Panc1 (cell line): Measurements from ENCODE around the gene EDN2. TPM values are rescaled to one million over a fixed set of nuclear protein-coding genes. Genes with fewer than 3 reads are reported as not detected.

Experiments used
- ATAC-seq: fragments of 200-7000 bp; cut with Tn5 transposase; 2 replicates; pipeline ENCODE4 v1.9.1; 2020; ENCODE audit warnings: mild to moderate bottlenecking, moderate library complexity
- BruUV-seq: library from RNA; stranded (reverse); fragments of 400-500 nt; replicated peaks from 2 replicates; lab custom pipeline; 2021; lab: Mats Ljungman, UMichigan
- CTCF ChIA-PET: fragments of 300-600 bp; sonication (Branson Sonifier 250); formaldehyde crosslinking; loops from one replicate; lab custom pipeline; 2022; ENCODE audit warnings: antibody characterized with exemption; lab: Charles Lee
- POLR2A ChIA-PET: fragments of 300-600 bp; sonication (Branson Sonifier 250); formaldehyde crosslinking; loops from one replicate; lab custom pipeline; 2022; ENCODE audit warnings: antibody characterized with exemption; lab: Charles Lee
- DNase-seq: peaks from one replicate; pipeline ENCODE4 v3.0.0-alpha.2; 2010; ENCODE audit warnings: low read depth, low spot score
- H3K27ac ChIP-seq: 2 replicates; pipeline ENCODE4 v1.5.1; 2011; ENCODE audit warnings: mild to moderate bottlenecking, low read length, inconsistent platforms
- H3K27me3 ChIP-seq: fragments of 200-500 bp; sonication (Bioruptor generic); 2 replicates; pipeline ENCODE4 v1.6.0; 2014; ENCODE audit warnings: low read length, inconsistent platforms; ENCODE audit not compliant: control insufficient read depth, insufficient read depth
- H3K36me3 ChIP-seq: fragments of 200-500 bp; sonication (Bioruptor generic); 2 replicates; pipeline ENCODE4 v1.5.1; 2014; ENCODE audit warnings: inconsistent platforms, mild to moderate bottlenecking, low read length, moderate library complexity; ENCODE audit not compliant: control insufficient read depth, insufficient read depth
- H3K4me1 ChIP-seq: 2 replicates; pipeline ENCODE4 v1.5.1; 2011; ENCODE audit warnings: inconsistent platforms, mild to moderate bottlenecking, low read length, moderate library complexity; ENCODE audit not compliant: control insufficient read depth, insufficient read depth
- H3K4me3 ChIP-seq, 2 experiments: 2 replicates each; pipeline ENCODE4 v1.5.1; 2011 to 2012; ENCODE audit warnings: low read depth in 2 of 2, low read length in 2 of 2, mild to moderate bottlenecking in 2 of 2, inconsistent platforms in 1 of 2, moderate library complexity in 1 of 2
- H3K9me3 ChIP-seq: fragments of 200-500 bp; sonication (Bioruptor generic); 2 replicates; pipeline ENCODE4 v1.5.1; 2014; ENCODE audit warnings: low read depth, mild to moderate bottlenecking, inconsistent platforms, low read length, moderate library complexity; ENCODE audit not compliant: control insufficient read depth, insufficient read depth
- POLR2AphosphoS5 ChIP-seq: IDR thresholded peaks from 2 replicates; pipeline ENCODE4 v1.6.1; 2012; ENCODE audit warnings: mild to moderate bottlenecking, low read depth, low read length, moderate library complexity
- REST ChIP-seq, 2 experiments: IDR thresholded peaks; 2 replicates each; pipeline ENCODE4 v1.6.1; 2011 to 2012; ENCODE audit warnings: low read depth in 2 of 2, control low read depth in 1 of 2, low read length in 1 of 2, mild to moderate bottlenecking in 1 of 2, moderate library complexity in 1 of 2; ENCODE audit not compliant: insufficient read depth in 1 of 2
- SIN3A ChIP-seq: IDR thresholded peaks from 2 replicates; pipeline ENCODE4 v1.6.1; 2012; ENCODE audit warnings: low read depth, mild to moderate bottlenecking, low read length, moderate library complexity, borderline replicate concordance; ENCODE audit not compliant: insufficient read depth
- TCF7L2 ChIP-seq: IDR thresholded peaks from 2 replicates; pipeline ENCODE4 v1.6.1; 2011; ENCODE audit warnings: mild to moderate bottlenecking, low read depth, low read length, inconsistent platforms
- in situ Hi-C: cut with HindIII; loops from 2 replicates; pipeline ENCODE4 v1.10.0; 2016; ENCODE audit warnings: low sequenced_read_pairs, low pct_unique_long_range_greater_than_20kb
- intact Hi-C: fragments of 100-400 bp; cut with micrococcal nuclease; formaldehyde crosslinking; loops from one replicate; pipeline ENCODE4 v1.10.0; 2022; ENCODE audit not compliant: unreplicated experiment
- total RNA-seq: library from RNA; stranded (reverse); gene quantifications from one replicate; pipeline ENCODE4 v1.2.1, GENCODE V29; 2021; ENCODE audit not compliant: unreplicated experiment
- TF ChIP-seq, protein P1 (sequence below): fragments of 450-650 bp; IDR thresholded peaks from 2 replicates; pipeline ENCODE4 v1.5.1; 2017; ENCODE audit warnings: mild to moderate bottlenecking

EDN2 gene
- total RNA-seq, 1 experiment from 2014 or later, result not detected

- Histone ChIP-seq H3K27ac (no peak overlapping the region), H3K4me3 (no peak overlapping the region), H3K9me3 (no peaks in the 10 kb centered on the region), H3K36me3 (no peaks in the 10 kb centered on the region), H3K27me3 (no peaks in the 10 kb centered on the region), H3K4me1 (peaks cover 18% of the 10 kb centered on the region)
- DNase-seq (no peak), ATAC-seq (no peak)
- POLR2A ChIA-PET, result no interaction called here
- no TSS peak for BruUV-seq
- CTCF ChIA-PET, result interaction anchor here (0.7 kb wide), 1 partner anchor 149 kb away, joined by 3 read pairs; no protein-coding TSS in a partner anchor
- in situ Hi-C loops, result no loop called here
- TF ChIP-seq REST (IDR thresholded peaks at IDR 0.05; ENCODE audit: insufficient read depth in 1 of 2, low read depth in 2 of 2, low read length in 1 of 2) (no peak), TCF7L2 (no peak), POLR2AphosphoS5 (no peak), SIN3A (no peak)
- TF ChIP-seq, protein P1, sequence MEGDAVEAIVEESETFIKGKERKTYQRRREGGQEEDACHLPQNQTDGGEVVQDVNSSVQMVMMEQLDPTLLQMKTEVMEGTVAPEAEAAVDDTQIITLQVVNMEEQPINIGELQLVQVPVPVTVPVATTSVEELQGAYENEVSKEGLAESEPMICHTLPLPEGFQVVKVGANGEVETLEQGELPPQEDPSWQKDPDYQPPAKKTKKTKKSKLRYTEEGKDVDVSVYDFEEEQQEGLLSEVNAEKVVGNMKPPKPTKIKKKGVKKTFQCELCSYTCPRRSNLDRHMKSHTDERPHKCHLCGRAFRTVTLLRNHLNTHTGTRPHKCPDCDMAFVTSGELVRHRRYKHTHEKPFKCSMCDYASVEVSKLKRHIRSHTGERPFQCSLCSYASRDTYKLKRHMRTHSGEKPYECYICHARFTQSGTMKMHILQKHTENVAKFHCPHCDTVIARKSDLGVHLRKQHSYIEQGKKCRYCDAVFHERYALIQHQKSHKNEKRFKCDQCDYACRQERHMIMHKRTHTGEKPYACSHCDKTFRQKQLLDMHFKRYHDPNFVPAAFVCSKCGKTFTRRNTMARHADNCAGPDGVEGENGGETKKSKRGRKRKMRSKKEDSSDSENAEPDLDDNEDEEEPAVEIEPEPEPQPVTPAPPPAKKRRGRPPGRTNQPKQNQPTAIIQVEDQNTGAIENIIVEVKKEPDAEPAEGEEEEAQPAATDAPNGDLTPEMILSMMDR, result no peak
- intact Hi-C loops, result no loop called here
Measured at GRCh38 chr1:41436281-41437010, 48.0 kb downstream of the EDN2 start.

GRCh38 chr1:41435570-41436178 lies 48.8 kb downstream of the EDN2 start:
- DNase-seq, result no peak
- intact Hi-C loops, result no loop called here

More at GRCh38 chr1:41435570-41436178, 48.8 kb downstream of the EDN2 start:
- POLR2A ChIA-PET, result no interaction called here
- ATAC-seq, result no peak
- Histone ChIP-seq H3K36me3 (no peaks in the 10 kb centered on the region), H3K9me3 (no peaks in the 10 kb centered on the region), H3K27me3 (no peaks in the 10 kb centered on the region), H3K27ac (no peak overlapping the region), H3K4me1 (peaks cover 18% of the 10 kb centered on the region), H3K4me3 (no peak overlapping the region)
- in situ Hi-C loops, result no loop called here
- TF ChIP-seq, protein P1, result no peak
- TF ChIP-seq POLR2AphosphoS5 (no peak), REST (IDR thresholded peaks at IDR 0.05; ENCODE audit: insufficient read depth in 1 of 2, low read depth in 2 of 2, low read length in 1 of 2) (no peak), SIN3A (no peak), TCF7L2 (no peak)
- CTCF ChIA-PET, result interaction anchor here (0.5 kb wide), 1 partner anchor 24 kb away, joined by 3 read pairs; no protein-coding TSS in a partner anchor
- BruUV-seq, result no TSS peak
